Osteoblast (primary cell): ENCODE measurements around the gene SNCAIP. TPM values are rescaled to one million over a fixed set of nuclear protein-coding genes. Genes with fewer than 3 reads are reported as not detected.

Experiments used
- DNase-seq: peaks from one replicate; pipeline ENCODE4 v3.0.0; 2011; ENCODE audit warnings: low spot score, mixed read lengths; ENCODE audit not compliant: insufficient read length; ENCODE audit errors: missing footprints
- H2AFZ ChIP-seq: 2 replicates; pipeline ENCODE4 v1.6.0; 2011; ENCODE audit warnings: mild to moderate bottlenecking, low read length
- H3K27ac ChIP-seq: 2 replicates; pipeline ENCODE4 v1.5.1; 2011; ENCODE audit warnings: mild to moderate bottlenecking, low read depth, low read length, moderate library complexity
- H3K27me3 ChIP-seq: 2 replicates; pipeline ENCODE4 v1.6.0; 2012; ENCODE audit warnings: mild to moderate bottlenecking, control low read depth, inconsistent platforms, low read length, moderate library complexity; ENCODE audit not compliant: insufficient read depth
- H3K36me3 ChIP-seq: 2 replicates; pipeline ENCODE4 v1.5.1; 2011; ENCODE audit warnings: mild to moderate bottlenecking, low read length, control low read depth, moderate library complexity; ENCODE audit not compliant: insufficient read depth
- H3K4me1 ChIP-seq: 2 replicates; pipeline ENCODE4 v1.5.1; 2011; ENCODE audit warnings: mild to moderate bottlenecking, low read length, control low read depth, moderate library complexity; ENCODE audit not compliant: insufficient read depth
- H3K4me2 ChIP-seq: 2 replicates; pipeline ENCODE4 v1.6.0; 2011; ENCODE audit warnings: mild to moderate bottlenecking, low read length; ENCODE audit not compliant: insufficient read depth
- H3K4me3 ChIP-seq: fragments of 200-600 bp; sonication (generic); 3 replicates; pipeline ENCODE4 v1.5.1; 2012; ENCODE audit warnings: mild to moderate bottlenecking, low read length, inconsistent platforms; ENCODE audit not compliant: insufficient read depth
- H3K79me2 ChIP-seq: 2 replicates; pipeline ENCODE4 v1.6.0; 2012; ENCODE audit warnings: mild to moderate bottlenecking, low read length, control low read depth, inconsistent platforms; ENCODE audit not compliant: insufficient read depth
- H3K9me3 ChIP-seq: 2 replicates; pipeline ENCODE4 v1.5.1; 2011; ENCODE audit warnings: low read depth, low read length, control low read depth
- H4K20me1 ChIP-seq: 2 replicates; pipeline ENCODE4 v1.6.0; 2012; ENCODE audit warnings: mild to moderate bottlenecking, low read length, control low read depth; ENCODE audit not compliant: insufficient read depth
- CTCF ChIP-seq: IDR thresholded peaks from 2 replicates; pipeline ENCODE4 v1.5.1; 2011; ENCODE audit warnings: mild to moderate bottlenecking, low read depth, low read length, moderate library complexity; ENCODE audit errors: extremely low read depth
- total RNA-seq: library from RNA; depleted of rRNA; stranded (reverse); fragments of >200 nt; gene quantifications from 2 replicates; pipeline ENCODE4 v1.2.3, GENCODE V29; 2012

SNCAIP gene
- total RNA-seq, 1 donor, result 6.2 TPM

DNA sequence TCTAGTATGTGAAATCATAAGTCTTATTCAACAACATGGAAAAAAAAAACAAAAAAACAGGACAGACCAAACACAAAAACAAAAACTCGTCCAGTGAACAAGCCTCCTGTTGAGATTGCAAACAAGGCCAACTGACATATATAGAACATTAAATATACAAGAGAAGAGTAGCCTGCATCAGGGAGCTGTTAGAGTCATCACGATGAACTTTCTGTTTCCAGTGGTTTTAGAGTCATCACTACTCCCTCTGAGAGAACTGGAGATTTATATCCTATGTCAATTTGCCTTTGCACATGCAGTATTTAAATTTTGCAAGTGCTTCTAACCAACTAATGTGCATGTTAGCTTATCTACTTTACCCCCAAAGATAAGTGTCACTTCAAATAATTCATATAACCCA, 9.9 kb downstream of the SNCAIP start:
- Histone ChIP-seq H3K36me3 (no peaks in the 10 kb centered on the region), H4K20me1 (no peaks in the 10 kb centered on the region), H3K27ac (no peak overlapping the region), H3K4me2 (no peak overlapping the region), H3K9me3 (no peaks in the 10 kb centered on the region), H2AFZ (no peak overlapping the region), H3K79me2 (no peaks in the 10 kb centered on the region), H3K4me1 (peaks cover 4% of the 10 kb centered on the region), H3K4me3 (no peak overlapping the region), H3K27me3 (no peaks in the 10 kb centered on the region)
- no peak for TF ChIP-seq CTCF
- no peak for DNase-seq

GRCh38 chr5:122322801-122323548, 10.9 kb downstream of the SNCAIP start:
- H2AFZ ChIP-seq, result no peak overlapping the region

GRCh38 chr5:122323738-122324137, 11.7 kb downstream of the SNCAIP start:
- Histone ChIP-seq H3K4me1 (peaks cover 4% of the 10 kb centered on the region), H4K20me1 (no peaks in the 10 kb centered on the region), H3K27me3 (no peaks in the 10 kb centered on the region), H3K9me3 (no peaks in the 10 kb centered on the region), H3K4me3 (no peak overlapping the region), H3K4me2 (no peak overlapping the region), H3K36me3 (no peaks in the 10 kb centered on the region), H3K27ac (no peak overlapping the region), H3K79me2 (no peaks in the 10 kb centered on the region), H2AFZ (no peak overlapping the region)
- no peak for TF ChIP-seq CTCF
- DNase-seq, result no peak

More at GRCh38 chr5:122322801-122323548, 10.9 kb downstream of the SNCAIP start:
- H3K4me1 ChIP-seq, result peaks cover 4% of the 10 kb centered on the region
- H3K4me2 ChIP-seq, result no peak overlapping the region
- TF ChIP-seq CTCF, result no peak
- no peaks in the 10 kb centered on the region for H3K27me3 ChIP-seq
- no peaks in the 10 kb centered on the region for H3K36me3 ChIP-seq
- no peaks in the 10 kb centered on the region for H3K79me2 ChIP-seq
- no peaks in the 10 kb centered on the region for H3K9me3 ChIP-seq
- no peak for DNase-seq
- no peak overlapping the region for H3K27ac ChIP-seq
- H3K4me3 ChIP-seq, result no peak overlapping the region
- no peaks in the 10 kb centered on the region for H4K20me1 ChIP-seq

GRCh38 chr5:122327110-122327509, 15.1 kb downstream of the SNCAIP start:
- peaks cover 4% of the 10 kb centered on the region for H3K4me1 ChIP-seq
- H3K4me2 ChIP-seq, result no peak overlapping the region
- no peaks in the 10 kb centered on the region for H3K79me2 ChIP-seq
- no peak overlapping the region for H3K4me3 ChIP-seq
- H4K20me1 ChIP-seq, result no peaks in the 10 kb centered on the region
- TF ChIP-seq CTCF, result no peak
- DNase-seq, result no peak
- no peaks in the 10 kb centered on the region for H3K36me3 ChIP-seq
- H3K27me3 ChIP-seq, result no peaks in the 10 kb centered on the region
- no peaks in the 10 kb centered on the region for H3K9me3 ChIP-seq
- no peak overlapping the region for H2AFZ ChIP-seq
- no peak overlapping the region for H3K27ac ChIP-seq
